Urinary bladder (tissue), 4 donors: ENCODE data around the gene PRDM2. TPM values are rescaled to one million over a fixed set of nuclear protein-coding genes. Genes with fewer than 3 reads are reported as not detected.

ENCODE experiments used
- DNase-seq: peaks from one replicate; pipeline ENCODE4 v3.0.0-alpha.2; 2015; ENCODE audit errors: extremely low spot score
- H3K27ac ChIP-seq: one replicate; pipeline ENCODE4 v1.5.1; 2013; ENCODE audit warnings: low read depth, mild to moderate bottlenecking, moderate library complexity
- H3K36me3 ChIP-seq: one replicate; pipeline ENCODE4 v1.6.1; 2013; ENCODE audit warnings: mild to moderate bottlenecking, moderate library complexity; ENCODE audit not compliant: insufficient read depth
- H3K4me1 ChIP-seq: one replicate; pipeline ENCODE4 v1.6.1; 2013; ENCODE audit warnings: mild to moderate bottlenecking, moderate library complexity; ENCODE audit not compliant: insufficient read depth
- H3K4me3 ChIP-seq: one replicate; pipeline ENCODE4 v1.5.1; 2013; ENCODE audit warnings: low read depth, low read length
- WGBS: extraction: QIAGEN DNeasy Blood & Tissue Kit; methylation state at CpG from one replicate; pipeline ENCODE4 v1.1.7; 2013; 5-methylcytosine and 5-hydroxymethylcytosine counted together
- polyA plus RNA-seq: library from polyadenylated mRNA; stranded (reverse); fragments of 200-250 nt; gene quantifications from one replicate; pipeline ENCODE4 v1.2.3, GENCODE V29; 2013
- total RNA-seq: library from RNA; depleted of rRNA; stranded (reverse); fragments of >200 nt; gene quantifications from one replicate; pipeline ENCODE4 v1.2.3, GENCODE V29; 2014
- donor health status: healthy with polysubstance abuse.
- donor health status: healthy.

The PRDM2 gene
- total and polyA plus RNA-seq, 2 donors, result 31.3 to 34.2 TPM

- 65% methylated on average over 3 of the region's 3 CpGs for WGBS
- H3K4me1 ChIP-seq, result peaks cover 2% of the 10 kb centered on the region
Measured at GRCh38 chr1:13770743-13771142, 70.8 kb downstream of the PRDM2 start.

DNA sequence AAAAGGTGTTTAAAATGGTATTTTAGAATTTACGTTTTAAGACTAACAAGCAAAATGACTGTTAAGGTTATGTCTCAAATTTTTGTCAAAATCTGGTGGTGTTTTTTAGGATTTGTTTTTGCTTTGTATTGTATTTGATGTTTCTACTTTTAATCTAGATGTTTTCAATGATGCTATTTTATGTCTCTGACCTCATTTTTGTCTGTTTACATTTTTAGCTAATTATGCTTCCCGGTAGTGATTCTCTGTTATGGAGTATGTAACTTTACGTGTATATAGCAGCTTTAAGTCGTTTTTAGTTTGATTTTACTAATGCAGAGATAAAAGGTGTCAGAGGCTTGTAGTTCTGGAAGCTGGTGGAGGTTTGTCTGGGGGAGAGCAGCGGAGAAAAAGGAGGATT lies 71.8 kb downstream of the PRDM2 start:
- Histone ChIP-seq H3K36me3 (no peaks in the 10 kb centered on the region), H3K4me1 (no peaks in the 10 kb centered on the region), H3K27ac (no peak overlapping the region), H3K4me3 (no peak overlapping the region)
- no peak for DNase-seq
- 53% methylated on average over 5 of the region's 5 CpGs for WGBS

More at GRCh38 chr1:13770743-13771142, 70.8 kb downstream of the PRDM2 start:
- H3K36me3 ChIP-seq, result no peaks in the 10 kb centered on the region
- DNase-seq, result no peak
- no peak overlapping the region for H3K27ac ChIP-seq
- no peak overlapping the region for H3K4me3 ChIP-seq

DNA sequence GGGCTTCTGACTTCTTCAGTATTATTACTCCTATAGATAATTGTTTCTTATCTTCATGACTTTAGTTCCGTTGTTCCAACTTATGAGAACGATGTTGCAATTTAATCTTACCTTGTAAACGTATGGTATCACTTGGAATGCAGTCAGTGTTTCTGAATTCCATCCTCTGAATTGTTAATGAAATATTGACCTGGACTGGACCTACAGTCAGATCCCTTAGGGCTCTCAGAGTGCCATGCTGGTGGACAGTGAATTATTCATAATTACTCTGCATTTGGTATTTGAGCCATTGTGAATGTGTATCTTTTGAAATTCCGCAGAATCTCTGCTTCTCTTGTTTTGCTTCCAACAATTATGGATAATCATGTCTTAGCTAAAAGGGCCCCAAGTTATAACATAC lies 72.3 kb downstream of the PRDM2 start:
- no peak for DNase-seq
- Histone ChIP-seq H3K27ac (no peak overlapping the region), H3K4me1 (no peaks in the 10 kb centered on the region), H3K4me3 (no peak overlapping the region), H3K36me3 (no peaks in the 10 kb centered on the region)
- 78% methylated on average over 4 of the region's 4 CpGs for WGBS

GRCh38 chr1:13774121-13774520 lies 74.1 kb downstream of the PRDM2 start:
- WGBS, result 97% methylated on average over 2 of the region's 2 CpGs
- H3K4me1 ChIP-seq, result no peaks in the 10 kb centered on the region
- DNase-seq, result no peak
- no peak overlapping the region for H3K27ac ChIP-seq
- H3K36me3 ChIP-seq, result peaks cover 2% of the 10 kb centered on the region
- no peak overlapping the region for H3K4me3 ChIP-seq

GRCh38 chr1:13775459-13775858 lies 75.5 kb downstream of the PRDM2 start:
- no peak for DNase-seq

DNA sequence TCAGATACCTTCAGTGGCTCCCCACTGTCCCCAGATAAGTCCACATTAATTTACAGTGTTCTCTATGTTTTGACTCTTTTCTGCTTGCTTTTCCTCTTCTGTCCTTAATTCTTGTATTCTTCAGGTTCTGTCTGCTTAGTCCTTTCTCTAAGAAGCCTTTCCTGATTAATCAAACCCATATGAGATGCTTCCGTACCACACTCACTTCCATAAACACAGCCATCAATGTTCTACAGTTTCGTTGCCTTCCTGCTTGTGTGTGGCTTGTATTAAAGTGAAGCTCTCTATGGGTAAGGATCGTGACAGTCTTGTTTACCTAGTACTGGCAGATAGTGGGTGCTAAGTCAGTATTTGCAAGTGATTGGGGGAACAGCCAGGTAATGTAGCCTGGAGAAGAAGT lies 75.9 kb downstream of the PRDM2 start:
- WGBS, result 68% methylated on average over 3 of the region's 3 CpGs

More at GRCh38 chr1:13775459-13775858, 75.5 kb downstream of the PRDM2 start:
- Histone ChIP-seq H3K36me3 (peaks cover 6% of the 10 kb centered on the region), H3K4me3 (no peak overlapping the region), H3K4me1 (peaks cover 1% of the 10 kb centered on the region), H3K27ac (no peak overlapping the region)
- WGBS, result 54% methylated on average over 5 of the region's 5 CpGs

GRCh38 chr1:13778431-13778830 lies 78.4 kb downstream of the PRDM2 start:
- peaks cover 6% of the 10 kb centered on the region for H3K36me3 ChIP-seq

More for the DNA sequence above, 75.9 kb downstream of the PRDM2 start:
- peaks cover 6% of the 10 kb centered on the region for H3K36me3 ChIP-seq
- H3K4me3 ChIP-seq, result no peak overlapping the region
- H3K27ac ChIP-seq, result no peak overlapping the region
- no peak for DNase-seq
- peaks cover 4% of the 10 kb centered on the region for H3K4me1 ChIP-seq

GRCh38 chr1:13779930-13780329 lies 79.9 kb downstream of the PRDM2 start:
- no peak for DNase-seq
- Histone ChIP-seq H3K36me3 (peaks cover 6% of the 10 kb centered on the region), H3K27ac (no peak overlapping the region), H3K4me3 (no peak overlapping the region), H3K4me1 (peaks cover 6% of the 10 kb centered on the region)
- 80% methylated on average over 6 of the region's 6 CpGs for WGBS

More at GRCh38 chr1:13778431-13778830, 78.4 kb downstream of the PRDM2 start:
- peaks cover 6% of the 10 kb centered on the region for H3K4me1 ChIP-seq
- H3K4me3 ChIP-seq, result no peak overlapping the region
- no peak overlapping the region for H3K27ac ChIP-seq
- no peak for DNase-seq
- 94% methylated on average over 7 of the region's 7 CpGs for WGBS

- Histone ChIP-seq H3K27ac (peak overlapping the region; percentile 28), H3K36me3 (peaks cover 6% of the 10 kb centered on the region), H3K4me1 (peaks cover 6% of the 10 kb centered on the region), H3K4me3 (no peak overlapping the region)
- WGBS, result 88% methylated on average over 6 of the region's 6 CpGs
- no peak for DNase-seq
Measured at GRCh38 chr1:13780780-13781179, 80.8 kb downstream of the PRDM2 start.

DNA sequence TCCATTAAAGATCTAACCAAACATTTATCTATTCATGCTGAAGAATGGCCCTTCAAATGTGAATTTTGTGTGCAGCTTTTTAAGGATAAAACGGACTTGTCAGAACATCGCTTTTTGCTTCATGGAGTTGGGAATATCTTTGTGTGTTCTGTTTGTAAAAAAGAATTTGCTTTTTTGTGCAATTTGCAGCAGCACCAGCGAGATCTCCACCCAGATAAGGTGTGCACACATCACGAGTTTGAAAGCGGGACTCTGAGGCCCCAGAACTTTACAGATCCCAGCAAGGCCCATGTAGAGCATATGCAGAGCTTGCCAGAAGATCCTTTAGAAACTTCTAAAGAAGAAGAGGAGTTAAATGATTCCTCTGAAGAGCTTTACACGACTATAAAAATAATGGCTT lies 81.2 kb downstream of the PRDM2 start:
- whole genome bisulfite sequencing, result 63% methylated on average over 6 of the region's 6 CpGs
- Histone ChIP-seq H3K4me1 (peaks cover 6% of the 10 kb centered on the region), H3K4me3 (no peak overlapping the region), H3K36me3 (peaks cover 6% of the 10 kb centered on the region), H3K27ac (no peak overlapping the region)
- DNase-seq, result no peak

- Histone ChIP-seq H3K27ac (no peak overlapping the region), H3K4me3 (no peak overlapping the region), H3K36me3 (peaks cover 6% of the 10 kb centered on the region), H3K4me1 (peaks cover 6% of the 10 kb centered on the region)
- 44% methylated on average over 20 of the region's 20 CpGs for WGBS
- DNase-seq, result no peak
Measured at GRCh38 chr1:13781907-13782633, 82.1 kb downstream of the PRDM2 start.

- Histone ChIP-seq H3K36me3 (peaks cover 6% of the 10 kb centered on the region), H3K4me1 (peaks cover 6% of the 10 kb centered on the region), H3K27ac (no peak overlapping the region), H3K4me3 (no peak overlapping the region)
- 65% methylated on average over 12 of the region's 12 CpGs for WGBS
- DNase-seq, result no peak
Measured at GRCh38 chr1:13782634-13783360, 82.8 kb downstream of the PRDM2 start.

GRCh38 chr1:13783551-13783950 lies 83.6 kb downstream of the PRDM2 start:
- no peak for DNase-seq
- Histone ChIP-seq H3K27ac (no peak overlapping the region), H3K4me1 (peaks cover 6% of the 10 kb centered on the region), H3K36me3 (peaks cover 6% of the 10 kb centered on the region), H3K4me3 (no peak overlapping the region)
- 74% methylated on average over 5 of the region's 5 CpGs for WGBS

DNA sequence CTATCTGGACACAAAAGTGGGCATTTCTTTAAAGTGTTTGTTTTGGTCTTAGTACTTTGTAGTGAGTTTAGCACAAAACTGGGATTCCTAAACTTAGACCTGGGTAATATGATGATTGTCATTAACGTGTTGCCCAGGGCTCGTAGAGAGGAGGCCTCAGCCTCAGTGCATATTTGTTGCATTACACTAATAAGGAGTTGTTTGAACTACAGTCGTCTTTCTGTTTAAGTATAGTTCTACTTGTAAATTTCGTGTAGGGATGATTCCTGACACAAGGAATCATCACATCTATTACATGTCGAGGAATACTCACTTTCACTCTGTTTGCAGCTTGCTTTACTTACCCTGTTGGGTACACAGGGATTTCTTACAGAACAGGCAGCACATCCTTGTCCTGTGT lies 85.0 kb downstream of the PRDM2 start:
- Histone ChIP-seq H3K4me1 (peaks cover 6% of the 10 kb centered on the region), H3K36me3 (no peaks in the 10 kb centered on the region), H3K27ac (no peak overlapping the region), H3K4me3 (no peak overlapping the region)
- DNase-seq, result no peak
- WGBS, result 24% methylated on average over 5 of the region's 5 CpGs
